Measurements from ENCODE around the gene ZDHHC11.
"Not testable (repeated sequence)": the region's sequence is repeated elsewhere in the genome, so short reads cannot be mapped to it uniquely, and the experiment has no call there.

Gene ZDHHC11

DNA sequence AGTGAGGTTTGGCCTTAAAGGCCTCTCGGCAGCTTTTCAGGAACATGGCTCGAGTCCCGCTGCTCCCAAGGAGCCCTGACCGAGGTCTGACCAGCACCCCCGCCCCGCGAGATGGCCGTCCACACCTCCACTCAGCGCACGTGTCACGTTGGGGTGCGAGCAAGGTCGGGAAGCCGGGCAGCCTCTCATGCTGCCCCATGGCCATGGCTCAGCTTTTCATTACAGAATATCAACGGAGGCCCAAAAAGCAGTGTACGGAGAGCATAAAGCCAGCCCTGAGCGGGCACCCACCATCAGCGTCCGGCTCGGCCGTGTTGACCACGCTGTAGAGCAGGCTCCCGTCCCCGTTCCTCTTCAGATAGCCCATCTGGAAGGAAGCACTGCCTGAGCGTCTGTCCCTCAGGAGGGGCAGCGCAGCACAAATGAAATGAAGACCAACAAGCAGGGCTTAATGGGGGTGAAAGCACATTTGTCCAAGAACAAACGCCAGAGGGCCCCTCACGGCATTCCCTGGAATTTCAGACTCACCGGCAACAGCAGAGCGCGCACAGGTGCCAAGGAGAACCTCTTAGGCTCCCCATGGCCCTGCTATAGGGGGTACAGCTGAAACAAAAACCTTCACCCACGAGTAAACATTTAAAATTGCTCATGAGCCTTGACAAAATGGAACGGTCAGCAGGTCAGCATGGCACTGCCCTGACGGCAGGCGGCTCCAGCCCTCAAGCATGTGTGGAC is 30.2 kb upstream of the ZDHHC11 start:
- no peak for DNase-seq (ENCODE audit: low spot score)

DNA sequence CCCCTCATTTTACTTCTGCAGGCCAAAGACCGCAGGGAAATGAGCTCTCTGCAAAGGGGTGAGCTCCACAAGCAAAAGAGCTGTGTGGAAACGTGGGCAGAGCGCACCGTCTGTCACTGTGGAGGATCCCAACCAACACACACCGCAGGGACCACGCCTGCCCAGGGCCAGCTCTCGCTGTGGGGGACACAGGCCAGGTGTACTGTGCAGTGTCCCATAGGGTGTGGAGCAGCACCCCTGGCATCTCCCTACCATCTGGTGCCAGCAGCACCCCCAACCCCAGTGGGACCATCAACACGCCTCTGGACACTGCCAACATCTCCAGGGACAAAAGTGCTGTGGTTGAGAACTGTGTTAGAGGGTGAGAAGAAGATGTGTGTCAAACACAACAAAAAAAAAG is 27.9 kb upstream of the ZDHHC11 start:
- not testable (repeated sequence) for DNase-seq (ENCODE audit: low spot score)

DNA sequence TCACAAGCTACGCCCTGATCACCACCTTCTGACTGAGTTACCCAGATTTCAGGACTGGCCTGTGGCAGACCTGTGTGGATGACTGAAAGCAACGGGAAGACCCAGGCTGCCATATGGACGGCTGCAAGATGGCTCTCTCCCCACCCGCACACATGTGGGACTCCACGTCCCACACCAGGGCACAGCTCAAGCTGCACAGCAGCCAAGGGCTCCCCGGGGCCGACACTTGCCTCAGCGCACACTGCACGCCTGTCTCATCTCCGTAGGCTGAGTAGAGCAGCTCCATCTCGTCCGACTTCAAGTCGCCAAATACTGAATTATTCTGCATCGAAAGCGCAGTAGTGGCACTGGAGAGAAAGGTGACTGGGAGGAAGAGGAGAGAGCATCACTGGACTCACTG is 27.3 kb upstream of the ZDHHC11 start:
- DNase-seq (ENCODE audit: low spot score) = no peak

DNA sequence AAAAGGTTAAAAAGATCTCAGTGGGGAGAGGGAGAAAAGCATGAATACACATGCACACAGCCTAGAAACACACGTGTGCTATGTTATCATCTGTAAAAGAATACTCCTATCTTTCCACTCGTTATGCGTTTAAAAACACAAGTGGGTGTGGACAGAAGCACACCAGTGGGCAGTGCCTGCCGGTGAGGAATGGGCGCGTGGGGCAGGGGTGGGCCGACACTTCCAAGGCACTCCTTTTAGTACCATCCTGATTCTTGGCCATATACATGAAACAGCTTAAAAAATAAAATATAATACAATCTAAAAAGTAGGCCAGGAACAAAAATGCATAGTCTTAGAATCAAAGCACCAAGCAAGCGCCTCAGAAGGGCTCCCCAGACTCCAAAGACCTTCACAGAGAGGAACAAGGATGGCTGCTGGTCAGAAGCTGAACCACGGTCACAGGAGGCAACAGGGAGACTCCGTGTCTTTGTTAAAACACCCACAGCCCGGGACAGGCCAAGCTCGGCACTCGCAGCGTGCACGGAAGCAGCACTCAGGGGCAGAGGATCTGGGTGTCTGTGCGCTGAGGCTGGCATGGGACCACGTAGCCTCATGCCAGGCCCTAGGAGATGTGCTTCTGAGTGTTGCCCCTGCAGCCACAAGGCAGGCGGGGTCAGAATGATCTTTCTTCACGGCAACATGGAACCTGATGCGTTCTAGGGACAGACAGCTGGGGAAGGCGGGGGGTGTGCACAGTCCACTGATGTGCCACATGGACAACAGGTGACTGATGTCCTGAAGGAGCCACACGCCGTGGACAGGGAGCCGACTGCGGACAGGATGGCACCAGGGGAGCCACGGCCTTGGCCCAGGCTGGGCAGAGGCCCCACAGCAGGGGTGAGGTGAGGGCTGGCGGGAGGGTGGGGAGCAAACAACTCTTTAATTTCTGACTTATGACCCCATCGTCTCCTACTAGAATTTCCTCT is 25.9 kb upstream of the ZDHHC11 start:
- no peak for DNase-seq (ENCODE audit: low spot score)

DNA sequence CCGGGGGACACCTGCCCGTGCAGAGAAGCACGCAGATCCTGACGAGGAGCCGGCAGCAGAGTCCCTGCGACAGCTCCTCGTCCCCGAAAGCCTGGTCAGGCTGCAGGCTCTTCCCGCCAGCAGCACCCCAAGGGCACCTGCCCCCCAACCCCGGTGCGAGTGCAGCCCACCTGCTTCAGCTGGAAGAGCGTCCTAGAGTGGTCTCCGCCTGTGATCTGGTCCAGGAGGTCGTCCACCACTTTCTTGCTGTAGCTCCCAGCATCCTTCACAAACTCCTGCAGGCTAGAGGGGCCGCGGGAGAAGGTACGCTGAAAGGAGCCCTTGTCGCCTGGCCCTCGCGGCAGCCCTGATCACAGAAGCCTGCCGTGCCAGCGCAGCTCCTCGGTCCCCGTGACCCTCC is 25.1 kb upstream of the ZDHHC11 start:
- DNase-seq (ENCODE audit: low spot score) = no peak

DNA sequence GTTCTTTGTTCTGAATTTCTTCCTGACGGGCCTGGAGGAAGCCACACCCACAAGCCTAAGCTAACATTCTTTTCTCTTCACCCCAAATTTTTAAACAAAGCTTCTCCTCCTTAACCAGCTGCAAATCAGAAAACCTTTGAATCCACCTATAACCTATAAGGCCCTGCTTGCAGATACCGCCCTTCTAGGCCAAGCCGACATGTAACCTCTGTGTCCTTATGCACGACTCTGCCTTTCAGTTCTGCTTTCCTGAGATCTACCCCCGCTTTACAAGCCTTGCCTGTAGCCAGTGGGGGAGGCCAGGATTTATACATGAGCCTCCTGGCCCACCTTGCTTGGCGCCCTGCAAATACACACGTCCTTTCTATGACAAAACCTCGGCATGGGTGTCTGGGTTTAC is 22.5 kb upstream of the ZDHHC11 start:
- no peak for DNase-seq (ENCODE audit: low spot score)

DNA sequence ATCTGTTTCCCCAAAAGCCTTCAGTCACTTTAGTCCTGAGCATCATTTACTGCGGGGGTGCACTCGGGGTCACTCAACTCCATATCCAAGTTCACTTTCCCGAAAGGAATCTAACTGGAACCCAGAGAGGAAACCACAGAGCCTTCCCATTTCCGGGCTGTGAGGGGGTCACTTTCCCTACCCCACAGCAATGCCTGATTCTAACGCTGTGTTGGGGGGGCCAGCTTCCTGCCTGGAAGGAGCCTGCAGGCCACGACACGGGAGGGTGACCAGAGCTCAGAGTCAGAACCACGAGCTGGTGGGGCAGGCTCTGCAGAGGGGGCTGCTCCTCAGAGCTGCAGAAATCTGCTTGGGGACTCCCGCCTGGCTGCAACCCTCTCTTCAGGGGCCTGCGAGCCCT is 21.5 kb upstream of the ZDHHC11 start:
- no peak for DNase-seq (ENCODE audit: low spot score)

DNA sequence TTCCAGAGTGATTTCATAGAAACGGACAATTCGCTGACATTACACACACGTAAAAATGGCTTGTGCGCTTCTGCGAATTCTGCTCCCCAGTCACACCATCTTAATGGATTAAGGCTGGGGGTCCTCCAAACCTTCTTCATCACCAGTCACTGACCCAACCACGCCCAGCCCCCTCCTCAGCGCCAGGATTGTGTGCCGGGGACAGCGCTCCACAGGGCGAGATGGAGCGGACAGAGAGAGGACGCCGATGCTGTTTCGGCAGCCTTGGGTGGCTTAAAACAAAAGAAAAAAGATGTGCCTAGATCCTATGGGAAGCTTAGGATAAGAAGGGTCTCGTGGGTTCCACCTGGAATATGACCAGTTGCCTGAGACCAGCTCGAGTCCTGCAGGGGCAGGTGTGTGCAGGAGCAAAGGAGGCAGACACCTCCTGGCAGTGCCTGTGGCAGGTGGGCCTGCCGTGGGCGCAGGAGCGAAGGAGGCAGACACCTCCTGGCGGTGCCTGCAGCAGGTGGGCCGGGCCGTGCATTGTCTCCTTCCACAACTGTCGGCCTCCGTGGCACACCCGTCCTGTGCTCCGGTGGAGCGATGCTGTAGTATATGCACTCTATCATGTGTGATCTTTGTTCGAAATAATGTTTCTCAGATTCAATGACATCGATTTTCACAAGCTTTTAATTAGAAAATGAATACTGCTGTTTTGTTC is 21.0 kb upstream of the ZDHHC11 start:
- DNase-seq (ENCODE audit: low spot score) = no peak

DNA sequence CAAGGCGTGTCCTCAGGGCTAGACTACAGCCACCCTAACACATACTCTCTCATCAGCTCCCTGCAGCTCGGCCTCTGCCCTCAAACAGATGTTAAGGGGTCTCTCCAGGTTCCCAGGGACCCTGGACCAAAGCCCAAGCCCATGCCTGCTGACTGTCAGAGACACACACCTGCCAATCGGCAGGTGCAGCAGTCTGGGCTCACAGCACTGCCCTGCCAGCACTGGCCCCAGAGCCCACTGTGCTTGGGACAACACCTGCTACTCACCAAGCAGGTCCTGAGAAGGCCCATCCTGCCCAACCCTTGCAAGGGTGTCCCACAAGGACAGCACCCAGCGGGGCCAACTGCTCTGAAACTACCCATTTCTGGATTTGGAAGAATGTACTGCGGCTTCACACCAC is 20.2 kb upstream of the ZDHHC11 start:
- DNase-seq (ENCODE audit: low spot score) = no peak

DNA sequence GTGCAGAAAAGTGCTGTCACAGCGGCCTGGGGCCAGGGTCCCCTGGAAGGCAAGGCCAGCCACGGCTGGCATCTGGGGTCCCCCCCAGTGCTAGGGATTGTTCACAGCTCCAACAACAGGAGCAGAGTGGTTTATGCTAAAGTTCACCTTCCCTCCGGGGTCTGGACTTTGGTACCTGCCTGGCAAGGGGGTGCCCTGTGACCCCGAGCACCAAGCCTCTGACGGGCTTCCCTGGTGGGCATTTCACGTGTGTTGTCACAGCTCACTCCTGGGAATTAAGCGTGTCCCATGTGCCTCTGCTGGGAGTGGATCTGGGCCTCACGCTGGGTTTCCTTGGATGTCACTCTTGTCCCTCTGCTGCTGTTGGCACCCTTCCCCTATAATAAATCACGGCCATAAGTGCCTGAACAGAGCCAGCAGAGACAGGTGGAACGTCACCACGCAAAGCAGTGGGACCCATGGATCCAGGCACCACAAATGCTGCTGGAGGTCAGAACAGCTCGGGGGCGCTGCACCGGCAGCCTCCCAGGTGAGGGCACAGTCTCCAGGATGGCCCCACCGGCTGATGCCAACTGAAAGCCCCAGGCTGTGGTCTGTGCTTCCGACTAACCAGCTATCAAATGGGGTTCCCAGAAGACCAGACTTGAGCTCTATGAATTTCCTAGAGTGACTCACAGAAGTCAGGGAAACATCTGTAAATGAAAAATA is 17.8 kb upstream of the ZDHHC11 start:
- no peak for DNase-seq (ENCODE audit: low spot score)

DNA sequence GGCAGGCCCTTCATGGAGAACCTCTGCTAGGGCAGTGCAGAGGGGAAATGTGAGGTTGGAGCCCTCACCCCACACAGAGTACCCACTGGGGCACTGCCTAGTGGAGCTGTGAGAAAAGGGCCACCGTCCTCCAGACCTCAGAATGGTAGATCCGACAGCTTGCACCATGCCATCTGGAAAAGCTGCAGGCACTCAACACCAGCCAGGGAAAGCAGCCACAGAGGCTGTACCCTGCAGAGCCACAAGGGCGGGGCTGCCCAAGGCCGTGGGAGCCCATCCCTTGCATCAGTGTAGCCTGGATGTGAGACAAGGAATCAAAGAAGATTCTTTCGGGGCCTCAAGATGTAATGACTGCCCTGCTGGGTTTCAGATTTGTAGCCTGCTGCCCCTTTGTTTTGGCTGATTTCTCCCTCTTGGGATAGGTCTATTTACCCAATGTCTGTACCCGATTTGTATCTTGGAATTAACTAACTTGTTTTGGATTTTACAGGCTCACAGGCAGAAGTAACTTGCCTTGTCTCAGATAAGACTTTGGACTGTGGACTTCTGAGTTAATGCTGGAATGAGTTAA is 16.6 kb upstream of the ZDHHC11 start:
- DNase-seq (ENCODE audit: low spot score) = no peak

DNA sequence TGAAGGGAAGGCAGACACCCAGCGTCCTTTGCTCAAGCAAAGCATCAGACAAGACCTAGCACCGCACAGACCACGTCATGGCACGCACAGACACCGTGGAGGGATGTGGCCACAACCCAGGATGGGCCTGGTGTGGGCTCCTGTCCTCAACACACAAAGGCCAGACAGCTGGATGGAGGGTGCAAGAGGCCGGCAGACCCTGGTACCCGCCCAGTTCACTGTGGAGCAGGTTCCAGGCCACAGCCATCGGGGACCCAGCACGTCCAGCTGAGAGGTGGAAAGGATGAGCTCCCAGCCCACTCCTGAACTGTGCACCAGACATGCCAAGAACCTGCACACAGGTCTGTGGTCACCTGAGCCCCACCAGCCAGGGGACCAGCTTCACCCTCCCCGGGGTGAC is 15.0 kb upstream of the ZDHHC11 start:
- no peak for DNase-seq (ENCODE audit: low spot score)

DNA sequence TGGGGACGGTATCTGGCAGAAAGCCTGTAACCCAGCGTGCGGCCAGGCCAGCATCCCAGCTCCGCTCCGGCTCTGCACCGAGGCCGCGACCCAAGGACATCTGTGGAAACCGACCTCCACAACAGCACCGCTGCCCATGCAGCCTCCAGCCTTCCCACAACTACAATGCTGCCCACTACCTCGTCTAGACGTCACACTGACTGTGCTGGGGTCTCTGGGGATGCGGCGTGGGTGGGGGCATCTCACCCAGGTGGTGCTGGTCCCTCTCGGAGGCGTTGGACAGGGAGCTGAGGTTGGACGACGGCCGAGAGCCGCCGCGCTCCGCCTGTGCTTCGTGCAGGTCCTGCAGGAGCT is 14.4 kb upstream of the ZDHHC11 start:
- no peak for DNase-seq (ENCODE audit: low spot score)

DNA sequence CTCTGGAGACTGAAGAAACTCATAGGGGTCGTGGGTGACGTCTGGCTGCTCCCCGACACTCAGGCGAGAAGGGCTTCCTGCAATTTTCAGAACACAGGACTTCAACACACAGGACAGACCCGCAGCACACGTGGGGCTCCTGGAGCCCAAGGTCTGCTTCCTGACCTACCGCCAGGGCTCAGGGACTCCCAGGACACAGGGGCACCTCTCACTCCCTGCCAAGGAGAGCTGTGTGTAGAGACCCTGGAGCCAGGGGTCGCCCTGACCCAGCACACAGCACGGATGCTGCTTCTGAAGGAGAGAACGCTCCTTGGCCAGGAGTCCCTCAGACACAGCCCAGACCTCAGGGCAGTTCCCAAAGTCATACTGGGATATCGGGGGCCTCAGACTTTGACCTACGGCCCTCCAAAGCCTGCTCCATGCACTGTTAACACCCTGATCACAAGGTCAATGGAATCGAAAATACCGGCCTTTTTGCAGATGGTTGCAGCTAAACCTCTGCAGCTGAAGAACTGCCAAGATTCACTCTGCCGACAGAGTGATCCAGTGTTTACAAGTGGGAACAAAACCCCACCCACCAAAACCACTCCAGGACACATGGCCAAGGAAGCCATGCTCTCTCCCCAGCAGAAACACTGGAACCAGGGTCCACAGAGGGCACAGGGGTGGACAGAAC is 13.8 kb upstream of the ZDHHC11 start:
- DNase-seq (ENCODE audit: low spot score) = no peak

DNA sequence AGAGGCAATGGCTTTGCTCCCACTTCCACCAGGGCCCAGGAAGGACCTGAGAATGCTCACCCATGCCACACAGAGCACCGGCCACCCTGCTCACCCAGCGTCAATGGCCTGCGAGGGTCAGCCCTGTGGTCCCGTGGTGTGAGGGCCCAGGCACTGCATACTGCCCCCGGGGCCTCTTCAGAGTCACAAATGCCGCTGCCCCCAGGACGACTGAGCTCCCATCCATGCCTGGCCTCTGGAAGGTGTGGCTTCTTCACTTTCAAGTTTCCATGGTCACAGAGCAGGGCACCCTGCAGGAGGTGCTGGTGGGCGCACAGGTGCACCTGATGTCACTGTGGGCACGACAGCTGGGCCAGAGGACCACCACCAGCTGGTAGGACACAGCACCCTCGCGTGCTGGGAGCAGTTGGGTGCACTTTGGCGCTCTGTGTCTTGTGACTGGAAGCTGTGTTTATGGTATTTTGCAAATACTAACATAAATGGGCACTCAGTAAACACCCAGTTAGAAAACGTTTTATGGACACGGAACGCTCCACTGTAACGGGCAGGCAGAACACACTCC is 12.5 kb upstream of the ZDHHC11 start:
- DNase-seq (ENCODE audit: low spot score) = no peak

DNA sequence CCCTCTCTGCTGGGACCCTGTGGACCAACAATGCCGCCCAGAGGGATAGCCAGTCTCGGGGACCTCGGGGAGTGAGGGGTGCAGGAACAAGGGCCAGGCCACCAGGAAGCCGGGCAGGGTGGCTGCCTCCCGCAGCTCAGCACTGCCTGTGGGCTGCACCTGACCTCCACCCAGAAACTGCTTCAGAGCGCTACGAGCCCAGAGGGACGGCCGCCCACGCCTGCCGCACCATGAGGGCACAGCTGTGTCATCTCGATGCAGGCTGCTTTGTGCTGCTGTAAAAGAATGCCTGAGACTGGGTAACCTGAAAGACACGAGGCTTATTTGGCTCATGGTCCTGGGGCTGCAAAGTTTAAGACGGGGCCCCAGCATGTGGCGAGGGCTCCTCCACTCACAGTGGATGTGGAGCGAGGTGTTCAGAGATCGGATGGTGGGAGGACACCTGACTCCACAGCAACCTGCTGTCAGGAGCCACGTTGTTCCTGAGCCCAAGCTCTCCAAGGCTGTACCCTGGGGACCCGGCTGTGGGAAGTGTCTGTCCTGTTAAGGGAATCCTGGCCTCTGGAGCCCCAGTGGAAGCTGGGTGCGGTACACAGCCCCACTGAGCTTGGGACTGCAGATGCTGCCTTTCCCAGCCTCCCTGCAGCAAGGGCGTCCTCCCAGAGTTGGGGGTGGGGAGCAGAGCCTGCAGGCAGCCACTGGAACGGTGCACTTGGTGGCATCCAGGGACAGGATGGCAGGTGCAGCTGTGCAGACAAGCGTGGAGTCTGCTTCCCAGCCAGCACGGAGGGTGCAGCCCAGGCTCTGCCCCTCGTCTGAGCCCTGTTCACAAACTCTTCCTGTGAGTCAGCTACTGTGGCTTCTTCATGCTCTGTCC is 11.8 kb upstream of the ZDHHC11 start:
- no peak for DNase-seq (ENCODE audit: low spot score)

DNA sequence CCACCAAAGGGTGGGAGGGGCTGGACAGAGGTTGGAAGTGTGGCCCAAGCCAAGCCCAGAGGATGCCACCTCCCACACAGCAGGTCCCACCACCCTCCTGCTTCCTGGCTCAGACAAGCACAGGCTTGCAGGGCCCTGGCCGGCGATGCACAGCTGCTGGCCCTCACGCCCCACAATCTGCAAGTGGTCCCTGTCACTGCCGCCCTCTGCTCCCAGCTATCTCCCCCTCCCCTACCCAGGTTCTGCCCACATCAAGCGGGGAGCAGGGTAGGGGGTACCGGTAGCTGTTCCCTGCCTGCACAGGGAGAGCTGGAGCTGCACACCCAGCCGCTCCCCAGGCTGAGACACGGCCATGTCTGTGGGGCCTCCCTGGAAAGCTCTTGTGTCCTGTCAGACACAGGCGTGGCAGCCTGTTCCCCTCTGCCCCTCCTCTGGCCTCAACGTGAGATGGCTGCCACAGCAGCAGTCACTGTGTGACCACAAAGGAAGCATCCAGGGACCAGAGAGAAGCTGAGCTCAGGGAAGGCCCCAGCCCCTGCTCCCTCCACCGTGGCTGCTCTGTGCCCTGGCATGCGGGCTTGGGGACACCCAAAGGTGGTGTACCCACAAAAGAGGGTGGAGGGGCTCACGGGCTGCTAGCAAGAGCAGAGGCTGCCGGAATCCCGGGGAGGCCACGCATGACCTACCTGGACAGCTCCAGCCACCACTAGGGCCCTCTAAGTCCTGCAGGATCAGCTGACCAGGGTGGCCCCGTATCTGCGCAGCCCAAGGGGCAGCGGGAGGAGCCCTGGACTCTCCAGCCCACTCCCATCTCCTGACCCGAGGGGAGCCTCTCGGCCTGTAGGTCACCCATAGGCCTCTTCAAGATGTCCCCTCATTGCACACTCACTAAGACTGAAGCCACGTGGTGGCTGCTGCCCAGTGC is 10.9 kb upstream of the ZDHHC11 start:
- no peak for DNase-seq (ENCODE audit: low spot score)

DNA sequence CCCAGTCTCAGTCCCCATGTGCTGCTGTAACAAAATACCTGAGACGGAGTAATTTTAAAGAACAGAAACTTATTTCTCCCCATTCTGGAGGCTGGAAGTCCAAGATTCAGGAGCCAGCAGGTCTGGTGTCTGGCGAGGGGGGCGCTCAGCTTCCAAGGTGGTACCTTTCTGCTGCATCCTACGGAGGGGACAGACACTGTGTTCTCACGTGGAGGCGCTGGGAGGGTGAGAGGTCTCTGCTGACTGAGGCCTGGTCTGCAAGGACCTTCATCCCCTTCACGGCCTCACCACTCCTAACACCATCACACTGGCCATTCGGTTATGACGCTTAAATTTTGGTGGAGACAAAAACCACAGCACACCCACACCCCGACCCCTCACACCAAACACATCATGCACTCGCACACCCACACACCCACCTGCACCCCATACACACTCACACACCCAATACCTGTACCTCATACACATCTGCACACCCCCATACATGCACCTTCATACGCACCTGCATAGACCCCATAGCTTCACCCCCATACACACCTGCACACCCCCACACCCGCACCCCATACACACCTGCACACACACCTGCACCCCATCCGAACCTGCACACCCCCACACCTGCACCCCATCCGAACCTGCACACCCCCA is 9.8 kb upstream of the ZDHHC11 start:
- DNase-seq (ENCODE audit: low spot score) = no peak
